ENCODE results near the gene PRAME.
"Not testable (repeated sequence)": the region's sequence is repeated elsewhere in the genome, so short reads cannot be mapped to it uniquely, and the experiment has no call there.

The PRAME gene

GRCh38 chr22:22520667-22521602 is 38.1 kb downstream of the PRAME start:
- H3K4me3 ChIP-seq (replicated peaks; ENCODE audit: low read depth, low read length): no peak overlapping the region
- TF ChIP-seq CTCF (IDR thresholded peaks at IDR 0.05; ENCODE audit: low read depth, low read length, missing control alignments): no peak
- no peak for DNase-seq (ENCODE audit: extremely low read depth, low read depth)

- TF ChIP-seq CTCF (IDR thresholded peaks at IDR 0.05; ENCODE audit: low read depth, low read length, missing control alignments): no peak
- no peak within 1 kb of the TSS for H3K4me3 ChIP-seq (replicated peaks; ENCODE audit: low read depth, low read length)
- DNase-seq (ENCODE audit: extremely low read depth, low read depth): no peak
Observed at GRCh38 chr22:22520020-22520656, 38.9 kb downstream of the PRAME start, which contains the start of gene ZNF280A. TSS of gene ZNF280A (minus strand) at chr22:22520270. CDS start at chr22:22515630, 4,640 bp downstream.

- no peak for DNase-seq (ENCODE audit: extremely low read depth, low read depth)
- H3K4me3 ChIP-seq (replicated peaks; ENCODE audit: low read depth, low read length): no peak overlapping the region
- TF ChIP-seq CTCF (IDR thresholded peaks at IDR 0.05; ENCODE audit: low read depth, low read length, missing control alignments): no peak
Observed at GRCh38 chr22:22519591-22519990, 39.5 kb downstream of the PRAME start.

GRCh38 chr22:22516992-22517391 is 42.1 kb downstream of the PRAME start:
- no peak overlapping the region for H3K4me3 ChIP-seq (replicated peaks; ENCODE audit: low read depth, low read length)
- no peak for TF ChIP-seq CTCF (IDR thresholded peaks at IDR 0.05; ENCODE audit: low read depth, low read length, missing control alignments)
- DNase-seq (ENCODE audit: extremely low read depth, low read depth): no peak

- no peak for TF ChIP-seq CTCF (IDR thresholded peaks at IDR 0.05; ENCODE audit: low read depth, low read length, missing control alignments)
- no peak for DNase-seq (ENCODE audit: extremely low read depth, low read depth)
- no peak overlapping the region for H3K4me3 ChIP-seq (replicated peaks; ENCODE audit: low read depth, low read length)
Observed at GRCh38 chr22:22515890-22516289, 43.2 kb downstream of the PRAME start.

GRCh38 chr22:22514431-22514830 is 44.6 kb downstream of the PRAME start:
- H3K4me3 ChIP-seq (replicated peaks; ENCODE audit: low read depth, low read length); DNase-seq (ENCODE audit: extremely low read depth, low read depth): not testable (repeated sequence)

- DNase-seq (ENCODE audit: extremely low read depth, low read depth): no peak
- H3K4me3 ChIP-seq (replicated peaks; ENCODE audit: low read depth, low read length): no peak overlapping the region
- TF ChIP-seq CTCF (IDR thresholded peaks at IDR 0.05; ENCODE audit: low read depth, low read length, missing control alignments): no peak
Observed at GRCh38 chr22:22513619-22514018, 45.4 kb downstream of the PRAME start.

All from HFF-Myc (cell line).